CD4-positive, CD25-positive, alpha-beta regulatory T cell (primary cell): Measurements from ENCODE around the gene MORN1. TPM values are rescaled to one million over a fixed set of nuclear protein-coding genes. Genes with fewer than 3 reads are reported as not detected.

ENCODE experiments used
- ATAC-seq, 2 donors: fragments of 150-1000 bp; cut with Tn5 transposase; one replicate each; pipeline ENCODE4 v1.10.0; 2021; ENCODE audit warnings: low read depth in 2 of 2, moderate number of reproducible peaks in 2 of 2, moderate library complexity in 1 of 2
- DNase-seq, 3 donors: peaks; one replicate each; pipeline versions ENCODE4 v3.0.0 to v3.0.0-alpha.2; 2012 to 2022; ENCODE audit warnings: mixed read lengths in 1 of 3
- H3K27ac ChIP-seq: one replicate; pipeline ENCODE4 v1.7.0; 2013; ENCODE audit warnings: mild to moderate bottlenecking, low read length; ENCODE audit not compliant: insufficient read depth, poor library complexity, severe bottlenecking
- H3K27me3 ChIP-seq: one replicate; pipeline ENCODE4 v1.7.0; 2013; ENCODE audit warnings: low read length; ENCODE audit not compliant: control insufficient read depth, insufficient read depth
- H3K36me3 ChIP-seq: one replicate; pipeline ENCODE4 v1.7.0; 2013; ENCODE audit warnings: mild to moderate bottlenecking, low read length, moderate library complexity; ENCODE audit not compliant: control insufficient read depth, insufficient read depth
- H3K4me1 ChIP-seq: 2 replicates; pipeline ENCODE4 v1.7.0; 2013; ENCODE audit warnings: mild to moderate bottlenecking, low read length; ENCODE audit not compliant: insufficient read depth, control insufficient read depth, poor library complexity, severe bottlenecking
- H3K4me3 ChIP-seq: one replicate; pipeline ENCODE4 v1.7.0; 2013; ENCODE audit warnings: low read depth, mild to moderate bottlenecking, low read length, moderate library complexity
- H3K9me3 ChIP-seq, 2 experiments: 1 replicate in 1 of 2; 2 replicates in 1 of 2; pipeline ENCODE4 v1.7.0; 2013; ENCODE audit warnings: low read length in 2 of 2, mild to moderate bottlenecking in 1 of 2, moderate library complexity in 1 of 2; ENCODE audit not compliant: control insufficient read depth in 2 of 2
- H3K27ac Mint-ChIP-seq, 3 donors: one replicate each; pipeline ENCODE4 v1.8.0; 2020 to 2022; ENCODE audit warnings: mild to moderate bottlenecking in 3 of 3, mixed read lengths in 3 of 3, moderate library complexity in 2 of 3
- H3K27me3 Mint-ChIP-seq: one replicate; pipeline ENCODE4 v1.8.0; 2022; ENCODE audit warnings: mild to moderate bottlenecking, mixed read lengths
- H3K36me3 Mint-ChIP-seq: one replicate; pipeline ENCODE4 v1.8.0; 2020; ENCODE audit warnings: mixed read lengths
- H3K4me1 Mint-ChIP-seq, 4 donors: one replicate each; pipeline ENCODE4 v1.8.0; 2020 to 2022; ENCODE audit warnings: mixed read lengths in 4 of 4, mild to moderate bottlenecking in 1 of 4
- H3K4me3 Mint-ChIP-seq, 4 donors: one replicate each; pipeline ENCODE4 v1.8.0; 2020 to 2022; ENCODE audit warnings: mild to moderate bottlenecking in 4 of 4, mixed read lengths in 4 of 4, moderate library complexity in 3 of 4
- H3K9me3 Mint-ChIP-seq, 7 donors: one replicate each; pipeline ENCODE4 v1.8.0; 2020 to 2022; ENCODE audit warnings: mixed read lengths in 7 of 7, mild to moderate bottlenecking in 3 of 7, moderate library complexity in 2 of 7
- polyA plus RNA-seq, 4 donors: library from polyadenylated mRNA; unstranded; fragments of 300-500 nt; fragmentation: Illumina TruSeq; gene quantifications; one replicate each; pipeline ENCODE4 v1.2.3, GENCODE V29; 2021
- total RNA-seq: library from RNA; stranded (reverse); gene quantifications from one replicate; pipeline ENCODE4 v1.2.3, GENCODE V29; 2022

MORN1 gene
- total and polyA plus RNA-seq, 5 donors from 2014 or later = 1.3 to 7.3 (median 2.4) TPM

DNA sequence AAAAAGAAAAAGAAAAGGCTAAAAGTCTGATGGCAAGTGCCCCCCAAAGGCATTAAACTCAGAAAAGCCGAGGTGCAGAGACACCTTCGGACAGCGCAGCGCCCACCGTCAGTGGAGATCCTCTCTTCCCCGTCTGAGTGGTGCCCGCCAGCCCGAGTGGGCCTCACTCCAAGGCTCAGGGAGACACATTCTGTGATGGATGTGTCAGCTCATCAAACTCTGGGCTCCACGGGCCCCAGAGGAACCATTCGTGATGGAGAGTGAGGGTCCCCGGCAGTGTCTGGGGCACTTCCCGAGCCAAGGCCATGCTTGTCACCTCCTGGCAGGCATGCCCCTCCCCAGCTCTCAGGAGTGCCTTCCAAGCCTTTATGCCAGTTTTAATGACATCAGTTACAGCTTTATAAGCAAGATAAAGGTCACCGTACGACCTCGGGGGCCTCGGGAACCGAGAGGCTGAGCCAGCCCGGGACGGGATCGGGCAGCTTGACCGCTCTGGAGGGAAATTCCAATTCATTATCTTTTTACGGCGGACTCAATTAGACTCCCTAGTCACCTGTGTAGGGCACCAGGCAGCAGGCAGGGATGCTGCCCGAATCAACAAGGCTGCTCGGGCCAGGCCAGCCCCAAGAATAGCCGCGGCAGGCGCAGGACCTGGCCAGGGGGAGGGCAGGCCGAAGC is 49.5 kb downstream of the MORN1 start:
- Histone ChIP-seq H3K4me1 (no peaks in the 10 kb centered on the region), H3K36me3 (no peaks in the 10 kb centered on the region), H3K4me3 (no peak overlapping the region), H3K27ac (no peak overlapping the region), H3K9me3 (no peaks in the 10 kb centered on the region), H3K27me3 (no peaks in the 10 kb centered on the region)
- Mint-ChIP-seq H3K9me3 (no peaks in the 10 kb centered on the region), H3K4me1 (no peaks in the 10 kb centered on the region), H3K36me3 (no peaks in the 10 kb centered on the region), H3K27ac (no peak overlapping the region), H3K27me3 (no peaks in the 10 kb centered on the region), H3K4me3 (no peak overlapping the region)
- DNase-seq = no peak
- no peak for ATAC-seq

DNA sequence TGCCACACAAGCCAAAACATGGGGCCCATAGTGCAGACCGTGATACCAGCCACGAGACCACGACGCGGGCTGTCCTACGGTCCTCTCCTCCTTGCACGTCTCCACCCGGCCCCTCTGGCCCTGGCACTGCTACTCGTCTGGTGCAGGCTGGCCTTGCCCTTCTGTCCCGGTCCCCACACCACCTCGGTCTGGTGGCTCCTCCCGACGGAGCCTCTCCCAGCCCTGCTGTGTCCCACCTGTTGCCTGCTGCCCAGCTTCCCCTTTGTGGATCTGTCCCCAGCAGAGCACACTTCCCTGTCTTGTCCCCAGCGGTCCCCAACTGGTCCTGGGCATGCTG is 50.5 kb downstream of the MORN1 start:
- no peaks in the 10 kb centered on the region for H3K27me3 Mint-ChIP-seq
- H3K4me3 Mint-ChIP-seq = no peak overlapping the region
- Histone ChIP-seq H3K4me1 (no peaks in the 10 kb centered on the region), H3K9me3 (no peaks in the 10 kb centered on the region), H3K27me3 (no peaks in the 10 kb centered on the region), H3K4me3 (no peak overlapping the region), H3K27ac (no peak overlapping the region), H3K36me3 (no peaks in the 10 kb centered on the region)
- peak overlapping the region in 1 of 3 donors; percentile 20 for H3K27ac Mint-ChIP-seq
- DNase-seq (no peak), ATAC-seq (no peak)
- H3K36me3 Mint-ChIP-seq = no peaks in the 10 kb centered on the region
- no peaks in the 10 kb centered on the region for H3K4me1 Mint-ChIP-seq
- H3K9me3 Mint-ChIP-seq = no peaks in the 10 kb centered on the region

DNA sequence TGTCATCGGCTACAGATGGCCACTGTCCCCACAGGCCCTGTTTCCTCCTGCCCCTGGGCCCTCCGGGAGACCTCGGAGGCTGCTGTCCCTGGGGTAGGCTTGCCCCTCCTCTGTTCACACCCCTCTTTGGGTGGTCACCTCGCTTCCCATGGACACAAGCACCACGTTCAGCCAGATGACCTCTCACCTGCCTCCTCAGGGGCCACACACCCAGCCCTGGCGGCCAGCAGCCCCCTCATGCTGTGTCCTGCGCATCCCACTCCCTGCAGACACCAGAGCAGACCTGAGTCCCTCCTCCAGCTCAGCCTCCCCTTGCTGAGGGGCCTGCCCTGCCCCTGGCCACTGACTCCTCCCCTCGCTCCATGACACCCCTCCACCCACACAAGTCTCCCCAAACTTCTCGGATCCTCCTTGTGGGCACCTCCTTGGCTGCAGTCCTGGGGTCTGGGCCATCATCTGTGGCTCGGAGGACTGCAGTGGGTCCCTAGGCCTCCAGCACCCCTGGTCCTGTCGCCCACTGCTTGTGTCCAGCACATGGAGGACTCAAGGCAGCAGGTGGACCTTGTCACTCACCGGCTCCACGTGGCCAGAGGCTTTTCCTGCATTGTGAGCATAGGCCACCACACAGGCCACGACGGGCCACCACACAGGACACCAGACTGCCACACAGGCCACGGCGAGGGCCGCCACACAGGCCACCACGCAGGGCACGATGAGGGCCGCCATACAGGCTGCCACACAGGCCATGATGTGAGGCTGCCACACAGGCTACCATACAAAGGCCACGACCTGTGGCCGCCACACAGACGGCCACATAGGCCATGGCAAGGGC is 51.1 kb downstream of the MORN1 start:
- H3K36me3 ChIP-seq = no peaks in the 10 kb centered on the region
- no peak overlapping the region for H3K27ac ChIP-seq
- H3K9me3 ChIP-seq = no peaks in the 10 kb centered on the region
- H3K4me3 ChIP-seq = no peak overlapping the region
- ATAC-seq (no peak), DNase-seq (no peak)
- Mint-ChIP-seq H3K27ac (no peak overlapping the region), H3K4me1 (no peaks in the 10 kb centered on the region), H3K4me3 (no peak overlapping the region), H3K36me3 (no peaks in the 10 kb centered on the region), H3K27me3 (no peaks in the 10 kb centered on the region), H3K9me3 (no peaks in the 10 kb centered on the region)
- H3K27me3 ChIP-seq = no peaks in the 10 kb centered on the region
- no peaks in the 10 kb centered on the region for H3K4me1 ChIP-seq

- Mint-ChIP-seq H3K9me3 (no peaks in the 10 kb centered on the region), H3K4me1 (no peaks in the 10 kb centered on the region), H3K36me3 (no peaks in the 10 kb centered on the region), H3K4me3 (no peak overlapping the region), H3K27me3 (no peaks in the 10 kb centered on the region), H3K27ac (no peak overlapping the region)
- Histone ChIP-seq H3K9me3 (no peaks in the 10 kb centered on the region), H3K36me3 (no peaks in the 10 kb centered on the region), H3K4me3 (no peak overlapping the region), H3K27me3 (no peaks in the 10 kb centered on the region), H3K4me1 (no peaks in the 10 kb centered on the region), H3K27ac (no peak overlapping the region)
- DNase-seq (no peak), ATAC-seq (no peak)
These were observed 51.9 kb downstream of the MORN1 start for GRCh38 chr1:2339206-2340085.

DNA sequence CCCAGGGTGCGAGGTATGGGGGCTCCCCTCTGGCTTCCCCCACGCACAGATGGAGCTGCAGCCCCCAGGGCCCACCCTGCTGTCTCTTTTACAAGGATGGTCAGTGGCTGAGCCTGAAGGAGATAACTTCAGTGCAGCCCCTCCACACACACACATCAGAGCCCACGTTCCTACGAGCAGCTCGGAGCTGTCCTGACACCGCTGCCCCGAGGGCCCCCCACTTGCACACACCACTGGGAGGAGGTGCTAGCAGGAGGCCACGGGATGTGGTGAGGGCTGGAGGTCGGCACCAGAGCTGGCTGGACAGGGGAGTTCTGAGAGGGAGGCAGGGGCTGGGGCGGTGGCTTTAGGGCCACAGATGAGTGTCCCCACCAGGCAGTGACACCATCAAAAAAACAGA is 53.9 kb downstream of the MORN1 start:
- Mint-ChIP-seq H3K27me3 (no peaks in the 10 kb centered on the region), H3K4me3 (no peak overlapping the region), H3K9me3 (no peaks in the 10 kb centered on the region), H3K4me1 (no peaks in the 10 kb centered on the region), H3K27ac (no peak overlapping the region), H3K36me3 (no peaks in the 10 kb centered on the region)
- no peak overlapping the region for H3K4me3 ChIP-seq
- ATAC-seq = no peak
- no peaks in the 10 kb centered on the region for H3K4me1 ChIP-seq
- H3K36me3 ChIP-seq = no peaks in the 10 kb centered on the region
- no peaks in the 10 kb centered on the region for H3K9me3 ChIP-seq
- no peak overlapping the region for H3K27ac ChIP-seq
- no peaks in the 10 kb centered on the region for H3K27me3 ChIP-seq
- no peak for DNase-seq

DNA sequence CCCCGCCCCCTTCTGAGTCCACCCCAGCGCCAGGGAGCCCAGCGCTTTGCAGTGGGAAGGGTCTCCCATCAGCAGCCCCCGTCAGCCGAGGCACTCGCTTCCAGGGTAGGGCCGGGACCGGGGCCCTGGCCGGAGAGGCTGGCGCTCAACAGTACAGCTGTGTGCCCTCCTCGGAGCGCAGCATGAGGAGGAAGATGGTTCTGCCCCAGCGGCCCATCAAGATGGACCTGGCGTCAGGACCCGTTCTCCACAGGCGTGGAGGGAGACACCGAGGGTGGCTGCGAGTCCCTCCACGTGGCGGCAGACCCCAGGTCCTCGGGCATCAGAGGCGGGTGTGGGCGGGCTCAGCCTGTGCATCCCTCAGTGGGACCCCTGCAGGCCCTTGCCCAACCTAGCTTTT is 54.3 kb downstream of the MORN1 start:
- Mint-ChIP-seq H3K36me3 (no peaks in the 10 kb centered on the region), H3K4me1 (no peaks in the 10 kb centered on the region), H3K27ac (no peak overlapping the region), H3K4me3 (no peak overlapping the region), H3K9me3 (no peaks in the 10 kb centered on the region), H3K27me3 (no peaks in the 10 kb centered on the region)
- H3K27me3 ChIP-seq = no peaks in the 10 kb centered on the region
- no peaks in the 10 kb centered on the region for H3K9me3 ChIP-seq
- no peaks in the 10 kb centered on the region for H3K4me1 ChIP-seq
- DNase-seq (no peak), ATAC-seq (no peak)
- H3K36me3 ChIP-seq = no peaks in the 10 kb centered on the region
- H3K4me3 ChIP-seq = no peak overlapping the region
- H3K27ac ChIP-seq = no peak overlapping the region

- no peak overlapping the region for H3K27ac Mint-ChIP-seq
- no peaks in the 10 kb centered on the region for H3K36me3 Mint-ChIP-seq
- no peaks in the 10 kb centered on the region for H3K27me3 ChIP-seq
- no peaks in the 10 kb centered on the region for H3K9me3 Mint-ChIP-seq
- DNase-seq (no peak), ATAC-seq (no peak)
- H3K27ac ChIP-seq = no peak overlapping the region
- no peak overlapping the region for H3K4me3 Mint-ChIP-seq
- H3K4me3 ChIP-seq = no peak overlapping the region
- no peaks in the 10 kb centered on the region for H3K9me3 ChIP-seq
- H3K4me1 ChIP-seq = no peaks in the 10 kb centered on the region
- H3K4me1 Mint-ChIP-seq = no peaks in the 10 kb centered on the region
- no peaks in the 10 kb centered on the region for H3K27me3 Mint-ChIP-seq
- no peaks in the 10 kb centered on the region for H3K36me3 ChIP-seq
These were observed 54.9 kb downstream of the MORN1 start for GRCh38 chr1:2336499-2336898.
